HG03432 (cell line): ENCODE results near the gene EFCAB13.

Source experiments
- ATAC-seq: cut with Tn5 transposase; IDR thresholded peaks from one replicate; pipeline ENCODE4 v1.9.1; 2021; ENCODE audit warnings: mild to moderate bottlenecking, moderate library complexity; ENCODE audit not compliant: unreplicated experiment

EFCAB13 gene

GRCh38 chr17:47323382-47324223 lies at the start of gene EFCAB13:
Gene EFCAB13, plus strand, starts transcription at chr17:47323955. Its CDS starts 4,399 bp downstream, at chr17:47328354.
- peak; percentile 88 for ATAC-seq

- no peak for ATAC-seq
Observed at GRCh38 chr17:47274319-47275069, 49.3 kb upstream of the EFCAB13 start.

- ATAC-seq = no peak
Observed at GRCh38 chr17:47275245-47275984, 48.3 kb upstream of the EFCAB13 start.

- no peak for ATAC-seq
Observed at GRCh38 chr17:47276444-47276843, 47.3 kb upstream of the EFCAB13 start.

GRCh38 chr17:47276868-47277267 lies 46.9 kb upstream of the EFCAB13 start:
- no peak for ATAC-seq

- no peak for ATAC-seq
Observed at GRCh38 chr17:47277921-47278320, 45.8 kb upstream of the EFCAB13 start.

- no peak for ATAC-seq
Observed at GRCh38 chr17:47278561-47278960, 45.2 kb upstream of the EFCAB13 start.

GRCh38 chr17:47279062-47279801 lies 44.5 kb upstream of the EFCAB13 start:
- peak; percentile 84 for ATAC-seq

GRCh38 chr17:47280072-47280811 lies 43.5 kb upstream of the EFCAB13 start:
- ATAC-seq = no peak

- ATAC-seq = no peak
Observed at GRCh38 chr17:47281216-47281615, 42.5 kb upstream of the EFCAB13 start.

- ATAC-seq = no peak
Observed at GRCh38 chr17:47285003-47285402, 38.8 kb upstream of the EFCAB13 start.

GRCh38 chr17:47286198-47286914 lies 37.4 kb upstream of the EFCAB13 start:
- ATAC-seq = peak; percentile 81

GRCh38 chr17:47287068-47287467 lies 36.7 kb upstream of the EFCAB13 start:
- no peak for ATAC-seq

GRCh38 chr17:47287639-47288038 lies 36.1 kb upstream of the EFCAB13 start:
- ATAC-seq = no peak

GRCh38 chr17:47288531-47289116 lies 35.1 kb upstream of the EFCAB13 start:
- ATAC-seq = no peak

GRCh38 chr17:47289302-47289701 lies 34.5 kb upstream of the EFCAB13 start:
- ATAC-seq = no peak

GRCh38 chr17:47290870-47291241 lies 32.9 kb upstream of the EFCAB13 start:
- ATAC-seq = no peak

- no peak for ATAC-seq
Observed at GRCh38 chr17:47291242-47291873, 32.4 kb upstream of the EFCAB13 start.

GRCh38 chr17:47292206-47292605 lies 31.5 kb upstream of the EFCAB13 start:
- ATAC-seq = no peak
